Omental fat pad (tissue), 4 donors: Measurements from ENCODE around the gene PRR35. TPM values are rescaled to one million over a fixed set of nuclear protein-coding genes. Genes with fewer than 3 reads are reported as not detected.

Experiments used
- ATAC-seq: fragments of 150-250 bp; one replicate; pipeline ENCODE4 v1.9.1; 2016; ENCODE audit warnings: mild to moderate bottlenecking, moderate library complexity; ENCODE audit not compliant: low FRiP score
- DNase-seq: peaks from one replicate; pipeline ENCODE4 v3.0.0-alpha.2; 2019; ENCODE audit warnings: low spot score
- CTCF ChIP-seq, 3 donors: fragments of 450-650 bp; IDR thresholded peaks; one replicate each; pipeline ENCODE4 v1.5.1; 2016 to 2017; ENCODE audit warnings: antibody characterized with exemption in 3 of 3, mild to moderate bottlenecking in 3 of 3, moderate library complexity in 2 of 3
- total RNA-seq, 4 donors: library from RNA; depleted of rRNA; stranded (reverse); fragments of >200 nt; gene quantifications; one replicate each; pipeline ENCODE4 v1.1.0, GENCODE V29; 2016

PRR35 gene
- total RNA-seq, result under 1 TPM in 1 of 4 donors, not detected in 3; 0.19 TPM

GRCh38 chr16:560204-560700 is at the start of gene PRR35:
TSS of gene PRR35 (plus strand) at chr16:560394. CDS start at chr16:563295, 2,901 bp downstream.
- TF ChIP-seq CTCF (IDR thresholded peaks at IDR 0.05), result no peak
- ATAC-seq, result no peak

GRCh38 chr16:512802-513201 is 47.4 kb upstream of the PRR35 start:
- DNase-seq (no peak), ATAC-seq (no peak)
- no peak for TF ChIP-seq CTCF (IDR thresholded peaks at IDR 0.05)

More at GRCh38 chr16:560204-560700, at the start of gene PRR35:
- DNase-seq, result no peak

GRCh38 chr16:513950-514349 is 46.2 kb upstream of the PRR35 start:
- no peak for DNase-seq
- no peak for ATAC-seq
- no peak for TF ChIP-seq CTCF (IDR thresholded peaks at IDR 0.05)

GRCh38 chr16:515175-515938 is 44.8 kb upstream of the PRR35 start:
- TF ChIP-seq CTCF (IDR thresholded peaks at IDR 0.05), result no peak
- no peak for ATAC-seq
- DNase-seq, result no peak

GRCh38 chr16:515939-516226 is 44.3 kb upstream of the PRR35 start:
- no peak for TF ChIP-seq CTCF (IDR thresholded peaks at IDR 0.05)
- DNase-seq, result no peak
- ATAC-seq, result no peak

- no peak for TF ChIP-seq CTCF (IDR thresholded peaks at IDR 0.05)
- ATAC-seq (no peak), DNase-seq (no peak)
Measured at GRCh38 chr16:516301-516700, 43.9 kb upstream of the PRR35 start.

GRCh38 chr16:518858-519257 is 41.3 kb upstream of the PRR35 start:
- TF ChIP-seq CTCF (IDR thresholded peaks at IDR 0.05), result no peak
- ATAC-seq (no peak), DNase-seq (no peak)
